Mesothelial cell of epicardium (in vitro differentiated cells): ENCODE results near the gene AS3MT. TPM values are rescaled to one million over a fixed set of nuclear protein-coding genes. Genes with fewer than 3 reads are reported as not detected.
A peak's percentile ranks its signal among the peaks of the same experiment; 100 is the strongest.

Experiments
- DNase-seq, 2 experiments: peaks; one replicate each; pipeline ENCODE4 v3.0.0; 2021; ENCODE audit warnings: low spot score in 2 of 2; ENCODE audit not compliant: unreplicated experiment in 2 of 2
- H3K27ac Mint-ChIP-seq: 2 replicates; pipeline ENCODE4 v1.8.0; 2021; ENCODE audit warnings: mixed read lengths
- H3K27me3 Mint-ChIP-seq: 2 replicates; pipeline ENCODE4 v1.8.0; 2021; ENCODE audit warnings: low read depth, mixed read lengths
- H3K36me3 Mint-ChIP-seq: 2 replicates; pipeline ENCODE4 v1.8.0; 2021; ENCODE audit warnings: mixed read lengths
- H3K4me1 Mint-ChIP-seq: 2 replicates; pipeline ENCODE4 v1.8.0; 2021; ENCODE audit warnings: mixed read lengths
- H3K4me3 Mint-ChIP-seq: 2 replicates; pipeline ENCODE4 v1.8.0; 2021; ENCODE audit warnings: mild to moderate bottlenecking, moderate library complexity, mixed read lengths
- H3K9me3 Mint-ChIP-seq: 2 replicates; pipeline ENCODE4 v1.8.0; 2021; ENCODE audit warnings: mixed read lengths
- total RNA-seq: library from RNA; stranded (reverse); gene quantifications from 3 replicates; pipeline ENCODE4 v1.2.1, GENCODE V29; 2021
- TF ChIP-seq, protein P1 (sequence below): fragments of 200-600 bp; sonication (generic); IDR thresholded peaks from one replicate; pipeline ENCODE4 v1.5.0; 2021; ENCODE audit warnings: antibody characterized with exemption; ENCODE audit not compliant: unreplicated experiment

AS3MT gene
- total RNA-seq, 1 donor from 2014 or later, result 8.7 TPM

GRCh38 chr10:102894466-102895213 lies 25.4 kb downstream of the AS3MT start:
- DNase-seq, result no peak
- Mint-ChIP-seq H3K27me3 (no peaks in the 10 kb centered on the region), H3K36me3 (peaks cover 15% of the 10 kb centered on the region), H3K4me1 (no peaks in the 10 kb centered on the region), H3K4me3 (no peak overlapping the region), H3K27ac (no peak overlapping the region), H3K9me3 (no peaks in the 10 kb centered on the region)
- TF ChIP-seq, protein P1, sequence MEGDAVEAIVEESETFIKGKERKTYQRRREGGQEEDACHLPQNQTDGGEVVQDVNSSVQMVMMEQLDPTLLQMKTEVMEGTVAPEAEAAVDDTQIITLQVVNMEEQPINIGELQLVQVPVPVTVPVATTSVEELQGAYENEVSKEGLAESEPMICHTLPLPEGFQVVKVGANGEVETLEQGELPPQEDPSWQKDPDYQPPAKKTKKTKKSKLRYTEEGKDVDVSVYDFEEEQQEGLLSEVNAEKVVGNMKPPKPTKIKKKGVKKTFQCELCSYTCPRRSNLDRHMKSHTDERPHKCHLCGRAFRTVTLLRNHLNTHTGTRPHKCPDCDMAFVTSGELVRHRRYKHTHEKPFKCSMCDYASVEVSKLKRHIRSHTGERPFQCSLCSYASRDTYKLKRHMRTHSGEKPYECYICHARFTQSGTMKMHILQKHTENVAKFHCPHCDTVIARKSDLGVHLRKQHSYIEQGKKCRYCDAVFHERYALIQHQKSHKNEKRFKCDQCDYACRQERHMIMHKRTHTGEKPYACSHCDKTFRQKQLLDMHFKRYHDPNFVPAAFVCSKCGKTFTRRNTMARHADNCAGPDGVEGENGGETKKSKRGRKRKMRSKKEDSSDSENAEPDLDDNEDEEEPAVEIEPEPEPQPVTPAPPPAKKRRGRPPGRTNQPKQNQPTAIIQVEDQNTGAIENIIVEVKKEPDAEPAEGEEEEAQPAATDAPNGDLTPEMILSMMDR, result no peak

DNA sequence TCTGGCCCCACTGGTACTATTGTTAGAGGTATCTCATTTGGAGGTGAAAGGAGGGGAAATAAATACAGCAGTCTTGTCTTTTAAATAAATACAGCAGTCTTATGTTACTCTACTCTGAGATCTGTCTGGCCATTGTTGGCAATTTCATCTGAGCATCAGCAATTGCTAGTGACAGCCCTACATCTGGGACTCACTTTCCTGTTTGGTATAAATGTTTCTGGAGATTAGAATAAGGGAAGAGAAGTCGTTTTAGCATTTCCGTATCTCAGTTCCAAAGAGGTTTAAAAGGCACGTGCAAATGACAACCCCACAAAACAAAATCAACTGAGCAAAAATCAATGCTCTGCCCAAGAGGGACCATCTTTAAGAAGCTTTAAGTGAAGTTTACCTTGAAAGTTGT lies 30.7 kb downstream of the AS3MT start:
- TF ChIP-seq, protein P1, result no peak
- Mint-ChIP-seq H3K36me3 (peaks cover 11% of the 10 kb centered on the region), H3K27ac (no peak overlapping the region), H3K4me3 (no peak overlapping the region), H3K27me3 (no peaks in the 10 kb centered on the region), H3K9me3 (no peaks in the 10 kb centered on the region), H3K4me1 (no peaks in the 10 kb centered on the region)
- DNase-seq, result no peak

DNA sequence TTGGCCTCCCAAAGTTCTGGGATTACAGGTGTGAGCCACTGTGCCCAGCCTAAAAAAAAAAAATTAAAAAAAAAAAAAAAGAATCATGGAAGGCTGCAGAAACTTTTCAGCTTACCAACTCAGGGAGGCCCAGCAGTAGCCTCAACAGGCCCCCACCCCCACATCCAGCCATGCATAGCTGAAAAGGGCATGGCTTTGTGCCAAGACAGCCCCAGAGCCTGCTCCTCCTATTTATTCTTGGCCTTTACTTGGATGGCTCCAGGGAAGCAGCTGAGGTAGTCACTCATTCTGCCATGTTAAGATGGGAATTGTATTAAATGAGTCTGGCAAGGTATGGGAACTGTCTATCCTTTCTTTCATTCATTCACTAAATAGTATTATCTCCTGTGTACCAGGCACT lies 35.1 kb downstream of the AS3MT start:
- H3K27ac Mint-ChIP-seq, result peak overlapping the region; percentile 25
- H3K4me1 Mint-ChIP-seq, result no peaks in the 10 kb centered on the region
- peaks cover 10% of the 10 kb centered on the region for H3K36me3 Mint-ChIP-seq
- H3K27me3 Mint-ChIP-seq, result no peaks in the 10 kb centered on the region
- H3K9me3 Mint-ChIP-seq, result no peaks in the 10 kb centered on the region
- no peak for DNase-seq
- H3K4me3 Mint-ChIP-seq, result no peak overlapping the region
- TF ChIP-seq, protein P1, result no peak

DNA sequence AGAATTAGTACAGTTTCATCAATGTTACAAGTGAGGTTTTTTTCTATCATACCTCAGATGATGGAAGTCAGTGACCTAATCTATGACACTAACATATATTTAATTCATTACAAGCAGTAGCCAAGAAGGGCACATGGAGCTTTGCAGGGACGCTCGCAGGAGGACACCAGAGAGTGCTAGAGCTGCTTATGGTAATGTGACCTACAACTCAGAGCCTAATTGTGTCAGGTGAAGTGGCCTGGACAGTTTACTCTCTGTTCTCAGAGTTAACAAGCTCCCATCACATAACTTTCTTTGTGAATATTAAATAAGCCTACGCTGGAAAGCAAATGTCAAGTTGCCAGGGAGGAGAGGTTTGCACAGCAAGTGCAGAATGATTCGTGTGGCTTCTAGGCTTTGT lies 37.2 kb downstream of the AS3MT start:
- Mint-ChIP-seq H3K27me3 (no peaks in the 10 kb centered on the region), H3K36me3 (peaks cover 8% of the 10 kb centered on the region), H3K4me3 (no peak overlapping the region), H3K4me1 (no peaks in the 10 kb centered on the region), H3K9me3 (no peaks in the 10 kb centered on the region), H3K27ac (no peak overlapping the region)
- TF ChIP-seq, protein P1, result no peak
- DNase-seq, result no peak

DNA sequence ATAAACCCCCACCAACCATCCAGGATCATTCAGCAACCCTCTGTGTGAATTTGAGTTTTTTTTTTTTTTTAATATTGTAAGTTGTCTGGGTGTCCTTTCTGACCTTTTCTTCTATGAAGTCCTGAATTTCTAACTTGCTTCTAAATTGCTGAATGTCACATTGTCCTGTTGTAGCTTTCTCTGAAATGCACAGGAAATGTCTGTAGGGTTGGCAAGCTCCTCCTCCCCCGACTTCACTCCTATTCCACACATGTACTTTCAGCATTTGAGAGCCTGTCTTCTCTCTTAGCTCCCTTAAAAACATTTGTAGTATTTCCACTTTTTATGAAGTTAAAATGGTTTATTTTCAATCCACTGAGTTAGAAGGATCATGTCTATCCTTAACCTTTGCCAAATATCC lies 45.5 kb downstream of the AS3MT start:
- Mint-ChIP-seq H3K27me3 (peaks cover 15% of the 10 kb centered on the region), H3K27ac (no peak overlapping the region), H3K36me3 (no peaks in the 10 kb centered on the region), H3K4me1 (peaks cover 16% of the 10 kb centered on the region), H3K9me3 (no peaks in the 10 kb centered on the region), H3K4me3 (no peak overlapping the region)
- no peak for DNase-seq
- TF ChIP-seq, protein P1, result no peak
